ENCODE data around the gene NECAB2. TPM values are rescaled to one million over a fixed set of nuclear protein-coding genes. Genes with fewer than 3 reads are reported as not detected.
"Not testable (repeated sequence)": the region's sequence is repeated elsewhere in the genome, so short reads cannot be mapped to it uniquely, and the experiment has no call there.

Gene NECAB2
- polyA plus RNA-seq, 1 donor = 0.66 TPM

GRCh38 chr16:83936581-83937165 lies 31.4 kb upstream of the NECAB2 start:
- no peak for DNase-seq (ENCODE audit: low read depth)

GRCh38 chr16:83937267-83937666 lies 30.8 kb upstream of the NECAB2 start:
- no peak for DNase-seq (ENCODE audit: low read depth)

- DNase-seq (ENCODE audit: low read depth) = no peak
Measured at GRCh38 chr16:83937922-83938885, 29.8 kb upstream of the NECAB2 start.

GRCh38 chr16:83939266-83939855 lies 28.7 kb upstream of the NECAB2 start:
- no peak for DNase-seq (ENCODE audit: low read depth)

- DNase-seq (ENCODE audit: low read depth) = no peak
Measured at GRCh38 chr16:83940119-83940518, 27.9 kb upstream of the NECAB2 start.

GRCh38 chr16:83940630-83941378 lies 27.2 kb upstream of the NECAB2 start:
- no peak for DNase-seq (ENCODE audit: low read depth)

- DNase-seq (ENCODE audit: low read depth) = not testable (repeated sequence)
Measured at GRCh38 chr16:83941546-83941945, 26.5 kb upstream of the NECAB2 start.

GRCh38 chr16:83942074-83942473 lies 26.0 kb upstream of the NECAB2 start:
- DNase-seq (ENCODE audit: low read depth) = no peak

- no peak for DNase-seq (ENCODE audit: low read depth)
Measured at GRCh38 chr16:83942815-83943515, 25.1 kb upstream of the NECAB2 start.

GRCh38 chr16:83943516-83944050 lies 24.5 kb upstream of the NECAB2 start:
- no peak for DNase-seq (ENCODE audit: low read depth)

- no peak for DNase-seq (ENCODE audit: low read depth)
Measured at GRCh38 chr16:83945587-83945986, 22.5 kb upstream of the NECAB2 start.

GRCh38 chr16:83946154-83946780 lies 21.8 kb upstream of the NECAB2 start:
- DNase-seq (ENCODE audit: low read depth) = no peak

GRCh38 chr16:83946781-83947566 lies 21.1 kb upstream of the NECAB2 start:
- no peak for DNase-seq (ENCODE audit: low read depth)

- DNase-seq (ENCODE audit: low read depth) = no peak
Measured at GRCh38 chr16:83947642-83948234, 20.3 kb upstream of the NECAB2 start.

GRCh38 chr16:83948914-83949723 lies 18.9 kb upstream of the NECAB2 start:
- no peak for DNase-seq (ENCODE audit: low read depth)

GRCh38 chr16:83949724-83950001 lies 18.4 kb upstream of the NECAB2 start:
- DNase-seq (ENCODE audit: low read depth) = no peak

- DNase-seq (ENCODE audit: low read depth) = not testable (repeated sequence)
Measured at GRCh38 chr16:83950862-83951399, 17.1 kb upstream of the NECAB2 start.

GRCh38 chr16:83951544-83951943 lies 16.5 kb upstream of the NECAB2 start:
- DNase-seq (ENCODE audit: low read depth) = no peak

GRCh38 chr16:83952587-83952939 lies 15.5 kb upstream of the NECAB2 start:
- no peak for DNase-seq (ENCODE audit: low read depth)
